ENCODE data around the gene MACF1.

The MACF1 gene

DNA sequence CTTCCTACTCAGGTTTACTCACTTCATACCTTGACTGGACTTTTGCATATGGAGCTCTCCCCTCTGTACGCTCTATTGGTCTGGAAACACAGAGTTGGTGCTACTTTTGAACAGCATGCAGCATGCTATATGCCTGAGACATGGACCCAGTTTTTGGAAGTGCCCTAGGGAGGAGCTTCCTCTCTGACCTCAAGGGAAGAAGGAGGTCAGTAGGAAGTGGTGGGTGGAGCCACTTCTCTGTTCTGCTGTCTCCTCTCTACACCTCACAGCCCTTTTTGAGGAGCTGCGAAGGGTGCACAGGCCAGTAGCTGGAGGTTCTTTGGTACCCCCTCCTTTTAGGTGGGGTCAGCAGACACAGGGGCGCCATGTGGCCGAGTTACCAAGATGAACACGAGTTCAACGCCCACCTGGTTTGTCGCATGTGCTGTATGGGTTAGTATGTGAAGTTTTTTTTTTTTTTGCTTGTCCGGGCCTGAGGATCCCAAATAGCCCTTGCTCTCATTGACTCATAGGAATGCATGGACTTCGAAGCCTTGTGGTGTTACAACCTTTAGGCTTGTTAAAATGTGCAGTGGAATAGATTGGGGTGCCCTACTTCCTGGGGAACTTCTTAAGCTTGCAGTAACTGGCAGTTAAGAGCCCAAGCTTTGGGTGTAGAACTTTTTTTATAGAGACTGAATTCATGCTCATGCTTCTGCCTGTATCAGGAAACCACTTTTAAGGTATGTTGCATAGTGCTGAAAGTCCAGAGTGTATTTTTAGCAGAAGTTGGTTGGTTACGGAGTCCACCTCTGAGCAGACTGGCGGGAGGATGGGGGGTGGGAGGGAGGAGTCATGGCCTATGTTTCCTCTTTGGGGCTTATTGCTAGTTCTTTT lies 10.7 kb downstream of the MACF1 start:
- TF ChIP-seq, protein P1, sequence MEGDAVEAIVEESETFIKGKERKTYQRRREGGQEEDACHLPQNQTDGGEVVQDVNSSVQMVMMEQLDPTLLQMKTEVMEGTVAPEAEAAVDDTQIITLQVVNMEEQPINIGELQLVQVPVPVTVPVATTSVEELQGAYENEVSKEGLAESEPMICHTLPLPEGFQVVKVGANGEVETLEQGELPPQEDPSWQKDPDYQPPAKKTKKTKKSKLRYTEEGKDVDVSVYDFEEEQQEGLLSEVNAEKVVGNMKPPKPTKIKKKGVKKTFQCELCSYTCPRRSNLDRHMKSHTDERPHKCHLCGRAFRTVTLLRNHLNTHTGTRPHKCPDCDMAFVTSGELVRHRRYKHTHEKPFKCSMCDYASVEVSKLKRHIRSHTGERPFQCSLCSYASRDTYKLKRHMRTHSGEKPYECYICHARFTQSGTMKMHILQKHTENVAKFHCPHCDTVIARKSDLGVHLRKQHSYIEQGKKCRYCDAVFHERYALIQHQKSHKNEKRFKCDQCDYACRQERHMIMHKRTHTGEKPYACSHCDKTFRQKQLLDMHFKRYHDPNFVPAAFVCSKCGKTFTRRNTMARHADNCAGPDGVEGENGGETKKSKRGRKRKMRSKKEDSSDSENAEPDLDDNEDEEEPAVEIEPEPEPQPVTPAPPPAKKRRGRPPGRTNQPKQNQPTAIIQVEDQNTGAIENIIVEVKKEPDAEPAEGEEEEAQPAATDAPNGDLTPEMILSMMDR (IDR thresholded peaks at IDR 0.05; ENCODE audit: insufficient read depth, low read length, poor library complexity, severe bottlenecking), result no peak
- Histone ChIP-seq H3K4me3 (replicated peaks; ENCODE audit: low read depth, low read length) (peak overlapping the region; percentile 54), H3K36me3 (ENCODE audit: control insufficient read depth, insufficient read depth, low read length) (no peaks in the 10 kb centered on the region), H3K27me3 (replicated peaks; ENCODE audit: control insufficient read depth, insufficient read depth, low read length) (no peaks in the 10 kb centered on the region)
- peak; percentile 60 for DNase-seq (ENCODE audit: extremely low read depth, insufficient read length)

DNA sequence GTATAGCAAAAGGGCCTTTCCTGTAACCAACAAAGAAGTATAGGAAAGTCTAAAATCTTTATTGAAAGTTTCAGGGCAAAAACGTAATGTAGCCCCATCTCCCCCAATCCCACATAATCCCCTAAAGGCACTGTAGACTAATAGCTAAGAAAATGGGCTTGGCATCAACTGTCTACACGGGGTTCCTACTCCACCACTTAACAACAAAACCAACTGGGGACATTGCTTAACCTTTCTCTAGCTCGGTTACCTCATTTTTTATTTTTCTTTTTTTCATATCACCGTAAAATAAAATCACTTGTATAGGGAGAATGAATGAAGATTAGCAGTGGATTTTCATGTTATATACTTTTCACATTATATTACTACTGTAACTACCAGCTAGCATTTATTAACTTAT lies 12.3 kb downstream of the MACF1 start:
- H3K4me3 ChIP-seq (replicated peaks; ENCODE audit: low read depth, low read length), result peak overlapping the region; percentile 54

GRCh38 chr1:39220891-39221870 lies 16.7 kb downstream of the MACF1 start:
- TF ChIP-seq, protein P1 (IDR thresholded peaks at IDR 0.05; ENCODE audit: insufficient read depth, low read length, poor library complexity, severe bottlenecking), result no peak
- DNase-seq (ENCODE audit: extremely low read depth, insufficient read length), result no peak
- no peaks in the 10 kb centered on the region for H3K27me3 ChIP-seq (replicated peaks; ENCODE audit: control insufficient read depth, insufficient read depth, low read length)
- H3K4me3 ChIP-seq (replicated peaks; ENCODE audit: low read depth, low read length), result no peak overlapping the region
- no peaks in the 10 kb centered on the region; the same call in 1 of the 2 replicates for H3K36me3 ChIP-seq (ENCODE audit: control insufficient read depth, insufficient read depth, low read length)

More for the DNA sequence above, 12.3 kb downstream of the MACF1 start:
- TF ChIP-seq, protein P1 (IDR thresholded peaks at IDR 0.05; ENCODE audit: insufficient read depth, low read length, poor library complexity, severe bottlenecking), result no peak
- Histone ChIP-seq H3K36me3 (ENCODE audit: control insufficient read depth, insufficient read depth, low read length) (no peaks in the 10 kb centered on the region; the same call in 1 of the 2 replicates), H3K27me3 (replicated peaks; ENCODE audit: control insufficient read depth, insufficient read depth, low read length) (no peaks in the 10 kb centered on the region)
- DNase-seq (ENCODE audit: extremely low read depth, insufficient read length), result no peak

DNA sequence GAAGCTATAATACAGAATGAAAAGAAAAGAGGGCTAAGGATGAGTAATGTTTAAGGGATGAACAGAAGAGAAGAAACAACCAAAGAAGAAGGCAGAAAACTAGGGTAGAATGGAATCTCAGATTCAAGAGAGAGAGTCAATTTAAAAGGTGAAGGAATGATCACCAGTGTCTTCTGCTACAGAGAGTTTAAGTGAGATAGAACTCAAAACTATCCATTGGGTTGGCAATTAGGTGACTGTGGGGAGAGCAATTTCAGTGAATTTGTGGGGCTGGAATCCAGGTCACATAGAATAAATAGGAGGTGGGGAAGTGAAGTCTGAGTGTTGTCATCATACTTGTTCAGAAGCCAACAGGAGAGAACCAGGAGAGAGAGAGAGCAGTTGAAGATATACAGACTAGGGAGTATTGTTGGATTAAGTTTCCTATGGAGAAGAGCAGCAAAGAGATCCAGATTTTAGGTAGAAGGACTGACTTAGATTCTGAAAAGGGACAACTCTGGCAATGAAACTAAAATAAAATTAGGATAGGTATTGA lies 19.9 kb downstream of the MACF1 start:
- Histone ChIP-seq H3K4me3 (replicated peaks; ENCODE audit: low read depth, low read length) (no peak overlapping the region), H3K36me3 (ENCODE audit: control insufficient read depth, insufficient read depth, low read length) (no peaks in the 10 kb centered on the region; the same call in 1 of the 2 replicates), H3K27me3 (replicated peaks; ENCODE audit: control insufficient read depth, insufficient read depth, low read length) (no peaks in the 10 kb centered on the region)
- DNase-seq (ENCODE audit: extremely low read depth, insufficient read length), result no peak
- TF ChIP-seq, protein P1 (IDR thresholded peaks at IDR 0.05; ENCODE audit: insufficient read depth, low read length, poor library complexity, severe bottlenecking), result no peak

DNA sequence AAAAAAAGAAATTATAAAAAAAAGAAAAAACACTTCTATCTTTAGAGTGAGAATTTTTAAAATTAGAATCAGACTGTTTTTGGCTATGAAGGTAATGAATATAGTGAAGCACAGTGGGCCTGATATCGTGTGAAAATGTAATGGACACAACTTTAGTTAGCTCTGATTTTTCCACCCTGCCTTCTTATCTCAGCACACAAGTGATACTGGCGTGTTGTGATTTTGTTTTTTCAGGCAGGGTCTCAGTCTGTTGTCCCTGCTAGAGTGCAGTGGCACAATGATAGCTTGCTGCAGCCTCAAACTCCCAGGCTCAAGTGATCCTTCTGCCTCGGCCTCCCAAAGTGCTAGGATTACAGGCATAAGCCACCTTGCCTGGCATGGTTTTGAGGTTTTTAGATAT lies 22.3 kb downstream of the MACF1 start:
- Histone ChIP-seq H3K27me3 (replicated peaks; ENCODE audit: control insufficient read depth, insufficient read depth, low read length) (no peaks in the 10 kb centered on the region), H3K36me3 (ENCODE audit: control insufficient read depth, insufficient read depth, low read length) (peaks cover 2% of the 10 kb centered on the region), H3K4me3 (replicated peaks; ENCODE audit: low read depth, low read length) (no peak overlapping the region)
- DNase-seq (ENCODE audit: extremely low read depth, insufficient read length), result no peak
- TF ChIP-seq, protein P1 (IDR thresholded peaks at IDR 0.05; ENCODE audit: insufficient read depth, low read length, poor library complexity, severe bottlenecking), result no peak

Measured in GM06990 (cell line).